ENCODE data around the gene CDH4.

The CDH4 gene

DNA sequence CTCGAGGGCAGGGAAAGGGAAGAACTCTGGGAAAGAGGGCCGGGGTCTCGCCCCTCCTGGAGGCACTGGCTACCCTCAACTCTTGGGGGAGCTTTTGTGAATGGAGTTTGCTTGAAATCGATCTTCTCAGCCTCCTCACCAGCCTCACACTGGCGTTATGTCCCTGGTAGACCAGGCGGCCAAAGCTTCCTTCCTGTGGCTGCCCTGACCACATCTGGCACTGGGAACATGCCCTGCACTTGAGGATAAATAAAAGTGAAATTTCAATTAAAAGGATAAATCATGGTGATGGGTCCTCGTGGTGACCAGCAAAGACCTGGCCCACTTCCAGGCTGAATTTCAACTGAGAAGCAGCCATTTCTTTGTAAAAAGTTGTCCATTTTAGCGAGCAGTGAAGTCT is 578.9 kb downstream of the CDH4 start:
- H3K4me3 ChIP-seq (ENCODE audit: low read depth, low read length) = no peak overlapping the region

DNA sequence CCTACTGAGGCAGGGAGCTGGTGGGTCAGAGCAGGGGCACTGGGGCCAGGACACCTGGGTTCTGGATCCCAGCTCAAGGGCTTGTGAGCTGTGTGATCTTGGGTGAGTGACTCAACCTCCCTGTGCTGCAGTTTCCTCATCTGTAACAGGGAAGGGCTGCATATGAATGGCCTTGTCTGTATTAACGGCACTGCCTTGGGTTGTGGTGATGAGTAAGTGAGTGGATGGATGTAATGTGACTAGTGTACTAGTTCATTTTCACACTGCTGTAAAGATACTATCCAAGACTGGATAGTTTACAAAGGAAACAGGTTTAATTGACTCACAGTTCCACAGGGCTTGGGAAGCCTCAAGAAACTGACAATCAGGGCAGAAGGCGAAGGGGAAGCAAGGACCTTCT is 580.1 kb downstream of the CDH4 start:
- H3K4me3 ChIP-seq (ENCODE audit: low read depth, low read length) = no peak overlapping the region
- DNase-seq (ENCODE audit: low read depth) = no peak

More for the DNA sequence above, 578.9 kb downstream of the CDH4 start:
- no peak for DNase-seq (ENCODE audit: low read depth)

DNA sequence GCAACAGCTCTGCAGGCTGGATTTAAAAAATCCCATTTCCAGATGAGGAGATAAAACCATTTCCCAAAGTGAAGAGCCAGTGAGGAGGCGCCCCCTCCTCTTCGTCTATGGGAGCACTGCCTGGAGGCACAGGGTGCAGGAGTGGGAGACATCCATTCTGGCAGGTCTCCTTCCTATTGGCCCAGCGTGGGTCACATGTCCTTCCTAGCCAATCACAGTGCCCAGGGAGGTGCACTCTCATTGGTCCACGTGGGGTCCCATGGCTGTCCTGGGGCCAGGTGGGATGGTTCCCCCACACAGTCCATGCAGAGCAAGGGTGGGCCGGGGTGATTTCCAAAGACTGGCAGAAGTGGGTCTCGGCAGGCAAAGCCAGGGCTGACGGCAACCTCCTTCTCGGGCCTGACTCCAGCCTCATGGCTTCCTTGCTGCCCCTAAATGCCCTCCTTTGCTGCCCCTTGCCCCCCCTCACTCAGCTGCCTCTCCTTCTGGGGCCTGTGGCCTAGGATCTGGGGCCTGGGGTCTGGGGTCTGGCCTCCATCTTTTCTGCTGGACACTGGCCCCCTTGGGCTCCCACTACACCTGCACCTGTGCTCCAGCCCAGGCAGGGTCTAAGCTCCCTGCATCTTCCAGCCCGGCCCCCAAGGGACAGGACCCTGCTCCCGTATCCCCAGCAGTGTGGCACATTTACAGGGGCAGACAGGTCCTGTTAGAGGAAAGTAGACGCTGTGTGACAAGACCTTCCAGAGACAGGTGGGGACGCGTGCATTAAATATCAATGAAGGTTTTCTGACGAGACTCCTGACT is 581.9 kb downstream of the CDH4 start:
- no peak overlapping the region for H3K4me3 ChIP-seq (ENCODE audit: low read depth, low read length)
- no peak for DNase-seq (ENCODE audit: low read depth)

DNA sequence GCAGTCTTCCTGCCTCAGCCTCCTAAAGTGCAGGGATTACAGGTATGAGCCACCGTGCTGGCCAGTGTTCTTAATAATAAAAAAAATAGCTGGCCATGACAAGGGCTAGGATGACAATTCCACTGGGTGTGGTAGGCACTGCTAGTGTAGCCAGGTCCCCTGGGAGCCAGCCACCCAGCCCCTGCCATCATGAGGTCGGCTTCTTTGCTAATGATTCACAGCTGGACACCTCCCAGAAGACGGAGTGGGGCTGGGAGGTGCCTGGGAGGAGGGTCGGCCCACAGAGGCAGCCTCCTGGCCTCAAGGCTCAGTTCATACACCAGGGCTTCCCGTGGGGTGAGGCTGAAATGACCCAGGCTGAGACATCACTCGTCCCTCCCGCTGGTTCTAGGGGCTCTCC is 583.2 kb downstream of the CDH4 start:
- no peak overlapping the region for H3K4me3 ChIP-seq (ENCODE audit: low read depth, low read length)
- no peak for DNase-seq (ENCODE audit: low read depth)

DNA sequence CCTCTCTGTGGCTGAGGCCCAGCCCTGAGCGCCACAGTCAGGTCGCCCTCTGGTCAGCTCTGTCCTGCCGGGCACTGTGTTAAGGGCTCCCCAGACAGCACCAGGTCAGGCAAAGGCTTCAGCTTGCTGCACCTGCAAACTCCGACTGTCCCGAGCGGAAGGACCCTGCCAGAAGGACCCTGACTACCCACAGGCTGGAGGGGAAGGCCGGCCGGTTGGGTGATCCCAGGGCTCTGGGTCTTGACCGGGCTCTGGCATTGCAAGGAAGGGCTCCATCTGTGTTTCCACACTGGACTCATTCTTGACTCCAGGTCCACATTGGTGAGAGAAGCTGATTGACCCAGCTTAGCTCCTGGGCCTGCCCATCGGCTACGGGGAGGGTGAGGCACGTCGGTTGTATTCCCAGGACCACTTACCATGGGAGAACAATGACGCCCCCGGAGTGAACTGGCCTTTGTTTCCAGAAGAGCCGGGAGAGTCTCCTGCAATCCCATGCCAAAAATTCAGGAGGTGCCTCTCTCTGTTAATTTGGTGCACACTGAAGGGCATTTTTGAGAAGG is 583.8 kb downstream of the CDH4 start:
- H3K4me3 ChIP-seq (ENCODE audit: low read depth, low read length) = no peak overlapping the region
- DNase-seq (ENCODE audit: low read depth) = no peak

DNA sequence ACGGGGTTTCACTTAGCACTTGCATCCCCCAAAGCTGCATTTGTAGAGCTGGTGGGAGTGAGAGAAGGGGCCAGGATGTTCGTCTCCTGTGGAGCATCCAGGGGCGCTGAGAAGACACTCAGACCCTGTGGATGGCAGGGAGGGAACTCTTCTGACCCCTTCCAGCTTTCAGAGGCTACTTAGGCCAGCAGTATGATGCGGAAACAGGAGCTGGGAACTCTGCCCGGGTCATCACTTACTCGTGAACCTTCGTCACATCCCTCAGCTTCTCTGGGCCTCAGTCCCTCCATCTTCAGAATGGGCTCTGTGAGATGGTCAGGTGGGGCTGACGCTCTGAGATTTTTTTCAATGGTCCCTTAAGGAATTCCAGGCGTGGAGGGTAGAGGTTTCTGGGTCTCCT is 585.1 kb downstream of the CDH4 start:
- DNase-seq (ENCODE audit: low read depth) = no peak
- no peak overlapping the region for H3K4me3 ChIP-seq (ENCODE audit: low read depth, low read length)

DNA sequence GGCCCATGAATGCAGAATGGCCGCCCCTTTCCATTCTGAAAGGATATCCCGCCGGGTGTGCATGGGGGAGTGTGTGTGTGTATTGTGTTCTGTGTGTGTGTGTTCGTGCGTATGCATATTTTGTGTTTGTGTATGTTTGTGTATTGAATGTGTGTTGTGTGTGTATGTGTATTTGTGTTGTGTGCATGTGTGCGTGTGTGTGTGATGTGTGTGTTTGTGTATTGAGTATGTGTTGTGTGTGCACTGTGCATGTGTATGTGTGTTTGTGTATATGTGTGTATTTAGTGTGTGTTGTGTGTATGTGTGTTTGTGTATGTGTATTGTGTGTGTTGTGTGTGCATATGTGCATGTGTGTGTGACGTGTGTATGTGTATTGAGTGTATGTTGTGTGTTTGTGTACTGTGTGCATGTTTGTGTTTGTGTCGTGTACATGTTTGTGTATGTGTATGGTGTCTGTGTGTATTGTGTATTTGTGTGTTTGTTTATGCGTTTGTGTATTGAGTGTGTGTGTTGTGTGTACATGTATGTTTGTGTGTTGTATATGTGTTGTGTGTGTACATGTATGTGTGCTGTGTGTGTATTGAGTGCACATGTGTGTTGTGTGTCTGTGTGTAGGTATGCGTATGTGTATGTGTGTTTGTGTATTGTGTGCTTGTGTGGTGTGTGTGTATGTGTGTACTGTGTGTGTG is 587.3 kb downstream of the CDH4 start:
- no peak overlapping the region for H3K4me3 ChIP-seq (ENCODE audit: low read depth, low read length)

DNA sequence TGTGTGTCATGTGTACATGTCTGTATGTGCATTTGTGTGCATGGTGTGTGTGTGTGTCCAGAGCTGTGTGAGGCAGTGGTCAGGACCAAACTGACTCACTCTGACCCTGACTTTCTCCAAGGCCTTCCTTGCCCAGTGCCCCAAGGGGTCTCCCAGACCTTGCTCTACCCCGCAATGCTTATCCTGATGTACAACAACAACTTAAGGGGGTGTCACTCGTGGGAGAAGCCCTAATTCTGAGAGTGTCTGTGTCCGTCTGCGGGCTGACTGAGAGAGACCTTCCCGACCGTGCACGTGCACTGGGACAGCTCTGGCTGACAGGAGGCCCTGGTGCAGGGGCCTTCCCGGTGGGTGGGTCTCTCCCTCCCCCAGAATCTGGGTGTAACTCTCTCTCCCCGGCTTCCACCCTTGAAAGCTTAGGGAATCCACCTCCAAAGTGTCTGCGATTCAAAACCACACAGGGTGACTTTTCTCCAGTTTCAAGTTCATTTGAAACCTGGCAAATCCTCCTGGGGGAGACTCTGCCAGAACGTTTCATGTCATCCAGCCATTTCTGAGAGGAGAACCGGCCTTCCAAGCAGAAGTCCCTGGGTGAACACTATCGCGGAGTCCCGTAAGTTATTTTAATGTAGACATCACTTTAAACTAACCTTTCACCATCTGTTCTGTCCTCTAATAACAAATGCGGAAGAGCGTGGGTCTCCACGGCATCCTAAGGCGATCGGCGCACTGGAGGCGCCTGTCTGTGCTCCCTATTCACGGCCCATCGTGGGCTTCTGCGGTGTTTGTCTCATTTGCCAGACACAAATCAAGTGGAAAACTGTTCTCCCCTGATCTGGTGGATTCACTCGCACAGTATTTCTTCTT is 588.1 kb downstream of the CDH4 start:
- no peak for DNase-seq (ENCODE audit: low read depth)

More for the DNA sequence above, 587.3 kb downstream of the CDH4 start:
- no peak for DNase-seq (ENCODE audit: low read depth)

DNA sequence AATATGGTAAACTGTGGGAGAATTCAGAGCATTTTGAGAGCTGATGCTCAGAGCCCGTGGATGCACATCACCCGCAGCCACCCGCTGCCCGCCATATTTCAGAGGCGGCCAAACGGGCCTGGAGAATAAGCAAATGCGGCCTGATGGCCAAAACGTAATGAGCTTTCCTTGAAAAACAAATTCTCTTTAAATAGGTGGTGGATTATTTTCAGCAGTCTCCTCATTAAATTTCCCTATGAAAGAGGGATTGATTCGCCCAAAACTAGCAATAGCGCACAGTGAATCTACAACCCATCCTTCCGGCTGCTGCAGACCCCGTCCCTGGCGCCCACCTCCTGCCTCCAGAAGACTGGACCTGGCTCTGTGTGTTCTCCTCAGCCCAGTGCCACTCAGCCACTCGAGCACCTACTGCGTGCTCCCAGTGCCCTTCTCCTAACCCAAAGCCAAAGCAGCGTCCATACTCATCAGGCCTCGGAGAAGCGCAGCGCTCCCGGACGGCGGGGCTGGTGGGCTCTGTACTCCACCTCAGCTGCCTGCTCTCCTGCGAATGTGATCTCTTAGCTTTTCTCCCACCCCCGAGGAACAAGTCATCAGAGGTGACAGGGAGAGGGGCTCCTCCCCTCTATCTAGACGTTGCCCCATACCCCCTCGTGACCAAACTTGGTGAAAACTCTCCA is 588.9 kb downstream of the CDH4 start:
- no peak for DNase-seq (ENCODE audit: low read depth)
- H3K4me3 ChIP-seq (ENCODE audit: low read depth, low read length) = no peak overlapping the region

More for the DNA sequence above, 588.1 kb downstream of the CDH4 start:
- H3K4me3 ChIP-seq (ENCODE audit: low read depth, low read length) = no peak overlapping the region

DNA sequence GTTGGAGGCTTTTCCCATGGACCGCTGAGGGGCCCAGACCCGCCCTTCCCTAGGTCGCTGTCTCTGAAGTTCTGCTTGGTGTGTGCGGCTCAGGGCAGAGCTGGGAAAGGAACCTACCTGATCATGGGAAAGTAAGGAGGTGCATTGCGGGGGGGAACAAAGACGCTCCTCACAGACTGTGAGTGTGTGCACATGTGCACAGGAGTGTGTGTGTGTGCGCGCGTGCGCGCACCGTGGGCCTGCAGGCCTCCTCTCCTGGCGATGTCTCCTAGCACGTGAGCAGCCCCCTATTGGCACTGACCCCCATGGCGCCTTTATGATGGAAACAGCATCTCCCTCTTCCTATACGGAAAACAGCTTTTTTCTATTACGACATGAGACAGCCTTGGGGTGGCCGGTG is 589.5 kb downstream of the CDH4 start:
- no peak for DNase-seq (ENCODE audit: low read depth)
- no peak overlapping the region for H3K4me3 ChIP-seq (ENCODE audit: low read depth, low read length)

DNA sequence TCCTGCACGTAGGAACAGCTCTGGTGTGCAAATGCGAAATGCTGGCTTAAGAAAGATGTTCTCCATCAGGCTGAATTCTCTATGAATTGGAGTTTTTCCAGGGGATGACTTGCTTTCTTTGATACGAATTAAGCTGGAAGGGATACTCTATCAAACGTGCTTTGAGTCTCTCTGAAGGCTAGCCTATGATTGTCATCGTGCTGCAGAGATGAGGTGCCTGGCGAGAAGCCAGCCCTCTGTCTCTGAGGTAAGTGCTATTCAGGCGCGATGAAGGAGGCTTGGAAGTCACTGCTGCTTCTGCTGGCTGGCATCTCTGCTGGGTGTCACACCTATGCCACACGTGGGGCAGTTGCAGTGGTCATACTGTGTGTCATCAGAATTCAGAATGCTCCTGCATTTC is 589.9 kb downstream of the CDH4 start:
- DNase-seq (ENCODE audit: low read depth) = no peak
- no peak overlapping the region for H3K4me3 ChIP-seq (ENCODE audit: low read depth, low read length)

DNA sequence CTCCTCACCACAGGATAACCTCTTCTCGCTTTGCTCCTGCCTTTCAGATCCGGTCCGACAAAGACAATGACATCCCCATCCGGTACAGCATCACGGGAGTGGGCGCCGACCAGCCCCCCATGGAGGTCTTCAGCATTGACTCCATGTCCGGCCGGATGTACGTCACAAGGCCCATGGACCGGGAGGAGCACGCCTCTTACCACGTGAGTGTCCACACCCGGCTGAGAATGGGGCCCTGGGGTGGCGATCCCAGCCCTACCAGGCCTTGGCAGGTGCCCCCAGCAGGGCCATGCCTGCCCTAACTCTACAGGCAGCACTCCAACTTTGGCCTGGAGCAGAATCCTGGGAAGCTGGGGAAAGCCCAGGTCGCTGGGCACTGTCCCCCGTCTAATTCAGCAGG is 592.6 kb downstream of the CDH4 start:
- DNase-seq (ENCODE audit: low read depth) = no peak
- H3K4me3 ChIP-seq (ENCODE audit: low read depth, low read length) = no peak overlapping the region

DNA sequence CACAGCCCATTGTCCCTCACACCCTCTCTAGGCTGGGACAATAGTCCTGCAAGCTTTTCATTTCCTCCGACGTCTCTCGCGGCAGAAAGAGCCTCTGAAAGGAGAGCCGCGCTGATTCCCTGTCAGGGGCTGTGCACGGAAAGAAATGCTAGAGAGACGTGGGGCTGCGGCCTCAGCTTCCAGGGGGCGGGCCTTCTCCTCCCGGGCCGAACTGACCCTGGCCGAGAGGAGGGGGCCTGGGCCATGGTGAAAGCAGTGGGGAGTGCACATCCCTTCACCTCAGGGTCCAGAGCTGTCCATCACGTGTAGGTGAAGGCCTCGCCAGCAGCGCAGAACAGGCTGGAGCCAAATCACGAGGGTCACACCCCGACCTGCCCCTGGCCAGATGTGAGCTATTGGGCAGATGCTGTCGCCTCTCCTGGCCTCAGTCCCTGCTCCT is 593.2 kb downstream of the CDH4 start:
- no peak overlapping the region for H3K4me3 ChIP-seq (ENCODE audit: low read depth, low read length)
- DNase-seq (ENCODE audit: low read depth) = no peak

DNA sequence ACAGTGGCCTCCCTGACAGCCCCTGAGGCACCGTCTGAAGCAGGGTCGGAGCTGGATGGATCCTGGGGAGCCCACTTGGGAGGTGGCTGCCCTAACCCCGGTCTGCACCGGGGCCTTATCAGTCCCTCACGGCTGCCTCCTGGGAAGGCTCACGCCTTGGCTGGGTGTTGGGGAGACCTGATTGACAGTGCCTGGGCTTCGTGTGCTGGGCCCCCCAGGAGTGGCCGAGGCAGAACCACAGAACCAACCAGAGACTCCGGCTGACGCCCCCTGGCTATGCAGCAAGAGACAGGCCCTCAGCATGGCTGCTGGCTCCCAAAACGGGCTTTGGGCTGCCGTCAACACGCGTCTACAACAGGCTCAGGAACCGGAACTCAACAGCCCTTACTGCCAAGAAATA is 594.0 kb downstream of the CDH4 start:
- no peak overlapping the region for H3K4me3 ChIP-seq (ENCODE audit: low read depth, low read length)
- DNase-seq (ENCODE audit: low read depth) = no peak

DNA sequence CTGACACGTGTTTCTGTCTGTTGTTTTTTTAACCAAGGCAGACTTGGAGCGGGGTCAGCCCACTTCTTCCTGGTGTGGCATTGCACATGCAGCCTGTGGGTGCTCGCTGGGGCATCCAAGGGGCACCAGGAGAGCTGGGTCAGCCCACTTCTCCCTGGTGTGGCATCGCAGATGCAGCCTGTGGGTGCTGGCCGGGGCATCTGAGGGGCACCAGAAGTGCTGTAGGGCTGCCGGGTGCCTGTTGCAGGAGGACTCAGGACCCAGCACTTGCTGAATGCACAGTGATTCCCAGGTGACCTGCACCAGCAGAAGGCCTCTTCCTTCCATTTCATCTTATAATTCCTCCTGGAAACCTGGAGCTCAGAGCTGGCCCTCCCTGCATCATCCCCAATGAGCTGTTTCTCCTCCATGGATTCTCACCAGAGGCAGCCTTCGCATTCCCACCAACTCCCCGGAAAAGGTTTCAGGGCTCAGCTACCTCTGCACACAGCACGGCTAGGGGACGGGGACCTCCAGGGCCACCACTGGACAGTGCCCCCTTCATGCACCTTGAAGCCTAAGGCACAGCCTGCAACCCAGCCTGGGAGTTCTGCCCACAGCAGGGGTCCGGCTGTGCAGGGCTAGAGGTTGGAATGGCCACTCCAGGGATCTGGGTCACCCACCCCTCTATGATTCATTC is 594.8 kb downstream of the CDH4 start:
- DNase-seq (ENCODE audit: low read depth) = no peak
- H3K4me3 ChIP-seq (ENCODE audit: low read depth, low read length) = no peak overlapping the region

DNA sequence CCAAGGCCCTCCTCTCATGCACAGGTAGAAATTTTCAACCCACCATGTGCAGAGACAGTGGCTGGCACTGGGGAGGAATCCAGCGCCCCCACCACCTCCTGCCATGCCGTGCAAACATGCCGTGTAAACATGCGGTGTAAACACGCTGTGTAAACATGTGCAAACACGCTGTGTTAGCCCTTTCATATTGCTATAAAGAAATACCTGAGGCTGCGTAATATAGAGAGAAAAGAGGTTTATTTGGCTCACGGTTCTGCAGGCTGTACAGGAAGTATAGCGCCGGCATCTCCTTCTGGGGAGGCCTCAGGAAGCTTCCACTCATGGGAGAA is 595.3 kb downstream of the CDH4 start:
- H3K4me3 ChIP-seq (ENCODE audit: low read depth, low read length) = no peak overlapping the region
- no peak for DNase-seq (ENCODE audit: low read depth)

DNA sequence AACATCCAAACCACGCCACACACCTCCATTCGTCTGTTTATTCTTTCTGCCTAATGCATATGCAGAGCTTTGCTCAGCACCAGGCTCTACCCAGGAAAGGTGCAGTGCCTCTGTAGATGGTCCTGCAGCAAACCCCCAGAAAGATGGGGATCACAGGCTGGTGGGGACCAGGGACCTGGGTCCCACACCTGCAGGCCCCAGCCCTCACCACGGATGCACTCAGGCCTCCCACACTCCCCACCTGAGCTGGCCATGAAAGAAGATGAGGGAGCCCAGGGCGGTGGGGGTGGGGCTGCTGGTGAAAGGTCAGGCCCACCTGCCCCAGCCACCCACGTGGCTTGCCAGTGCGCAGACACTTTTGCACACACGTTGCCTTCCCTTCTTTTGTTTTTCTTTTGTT is 595.9 kb downstream of the CDH4 start:
- no peak for DNase-seq (ENCODE audit: low read depth)
- H3K4me3 ChIP-seq (ENCODE audit: low read depth, low read length) = no peak overlapping the region

DNA sequence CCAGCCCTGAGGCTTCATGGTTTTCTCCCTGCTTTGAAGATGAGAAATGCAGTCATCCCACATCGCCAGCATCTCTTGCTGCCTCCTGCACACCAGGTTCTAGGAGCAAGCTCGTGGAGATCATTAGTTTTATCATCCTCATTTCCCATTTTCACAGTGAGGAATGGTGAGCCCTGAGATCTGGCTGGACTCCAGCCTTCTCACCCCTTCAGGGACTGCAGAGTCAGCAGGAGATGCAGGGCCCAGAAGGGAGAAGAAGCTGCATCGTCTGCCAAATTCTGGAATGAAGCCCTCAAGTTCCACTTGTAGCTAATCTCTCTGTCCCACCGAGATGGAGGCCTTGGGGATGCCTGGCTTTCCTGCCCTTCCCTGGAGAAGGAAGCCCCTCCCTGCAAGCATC is 596.8 kb downstream of the CDH4 start:
- no peak overlapping the region for H3K4me3 ChIP-seq (ENCODE audit: low read depth, low read length)
- DNase-seq (ENCODE audit: low read depth) = no peak

DNA sequence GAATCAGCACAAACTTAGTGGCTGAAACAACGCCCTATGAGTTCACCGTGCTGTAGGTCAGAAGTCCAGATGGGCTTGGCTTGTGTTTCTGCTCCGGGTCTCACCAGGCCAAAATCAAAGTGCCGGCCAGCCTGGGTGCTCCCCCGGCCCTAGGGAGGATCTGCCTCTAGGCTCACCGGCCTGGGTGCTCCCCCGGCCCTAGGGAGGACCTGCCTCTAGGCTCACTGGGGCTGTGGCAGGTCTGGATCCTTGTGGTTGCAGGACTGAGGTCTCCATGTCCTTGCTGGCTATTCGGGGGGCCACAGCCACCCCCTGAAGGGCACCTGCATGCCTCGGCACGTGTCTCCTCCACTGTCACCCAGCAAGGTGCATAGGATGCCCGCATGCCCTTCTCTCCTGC is 597.3 kb downstream of the CDH4 start:
- H3K4me3 ChIP-seq (ENCODE audit: low read depth, low read length) = no peak overlapping the region
- DNase-seq (ENCODE audit: low read depth) = no peak
